ENCODE data around the gene DNAH3. TPM values are rescaled to one million over a fixed set of nuclear protein-coding genes. Genes with fewer than 3 reads are reported as not detected.

Gene DNAH3
- total RNA-seq, 1 experiment from 2014 or later: 0.24 TPM

GRCh38 chr16:21071741-21072140 lies 78.9 kb downstream of the DNAH3 start:
- no peak overlapping the region for H3K27ac ChIP-seq (ENCODE audit: insufficient read length, low read depth, low read length)
- no peak overlapping the region for H2BK20ac ChIP-seq (ENCODE audit: low read depth, low read length, poor library complexity, severe bottlenecking)
- DNase-seq: no peak
- no peak overlapping the region for H3K14ac ChIP-seq (ENCODE audit: insufficient read depth, low read length)
- no peaks in the 10 kb centered on the region for H3K79me1 ChIP-seq (ENCODE audit: insufficient read depth, low read depth, low read length, poor library complexity, severe bottlenecking)
- Mint-ChIP-seq H3K27me3 (ENCODE audit: low read depth) (no peaks in the 10 kb centered on the region), H3K4me3 (no peak overlapping the region), H3K4me1 (no peaks in the 10 kb centered on the region), H3K27ac (no peak overlapping the region), H3K36me3 (ENCODE audit: insufficient read depth in 1 of 3, low read depth in 3 of 3) (peaks cover 0 to 8% (median 0%) of the 10 kb centered on the region in 3 experiments; a peak in 1 of 7 replicates), H3K9me3 (peaks cover 3 to 6% of the 10 kb centered on the region in 2 experiments; a peak in 4 of 5 replicates)
- no peak overlapping the region for H2BK5ac ChIP-seq (ENCODE audit: insufficient read length, low read length)
- H4K20me1 ChIP-seq (ENCODE audit: control insufficient read depth, insufficient read depth, insufficient read length): no peaks in the 10 kb centered on the region
- no peaks in the 10 kb centered on the region for H3K23me2 ChIP-seq (ENCODE audit: insufficient read length, low read depth, low read length, poor library complexity, severe bottlenecking)
- no peak overlapping the region for H2BK15ac ChIP-seq (ENCODE audit: low read depth, low read length)
- H3K9ac ChIP-seq (ENCODE audit: extremely low read depth, insufficient read length, low read length): no peak overlapping the region
- H2AFZ ChIP-seq (ENCODE audit: low read length): no peak overlapping the region
- no peaks in the 10 kb centered on the region for H3K79me2 ChIP-seq (ENCODE audit: insufficient read depth, low read length)
- no peak overlapping the region for H4K91ac ChIP-seq (ENCODE audit: insufficient read length, low read depth, low read length)
- H3K23ac ChIP-seq (ENCODE audit: insufficient read length, low read depth, low read length): no peak overlapping the region
- H4K8ac ChIP-seq (replicated peaks; ENCODE audit: insufficient read length, low read depth, low read length): no peak overlapping the region
- no peak overlapping the region for H3K18ac ChIP-seq (ENCODE audit: insufficient read length, low read depth, low read length)
- H3K4me2 ChIP-seq (ENCODE audit: insufficient read depth, insufficient read length, low read length): no peak overlapping the region
- TF ChIP-seq CTCF (conservative IDR thresholded peaks at IDR 0.05): no peak
- H4K5ac ChIP-seq (ENCODE audit: insufficient read length, low read depth, low read length): no peak overlapping the region
- H3K4ac ChIP-seq (ENCODE audit: low read depth, low read length): no peak overlapping the region
- no CpG with 5 or more reads among the region's 4 CpGs for WGBS (ENCODE audit: extremely low coverage, insufficient read length, low lambda C conversion rate)
- H3T11ph ChIP-seq (ENCODE audit: low read length): no peak overlapping the region
- no peak overlapping the region for H2BK120ac ChIP-seq (ENCODE audit: low read depth, low read length, poor library complexity, severe bottlenecking)
- H3K27me3 ChIP-seq (ENCODE audit: insufficient read depth, low read length): no peaks in the 10 kb centered on the region
- H2AK5ac ChIP-seq (ENCODE audit: insufficient read length, low read length): no peak overlapping the region
- no peak overlapping the region for H3K56ac ChIP-seq (ENCODE audit: insufficient read length, low read depth, low read length)
- H3K4me1 ChIP-seq (ENCODE audit: insufficient read depth, low read length): no peaks in the 10 kb centered on the region
- no peaks in the 10 kb centered on the region for H3K9me3 ChIP-seq (ENCODE audit: control insufficient read depth, low read depth, low read length)
- no peak overlapping the region for H2BK12ac ChIP-seq (ENCODE audit: insufficient read length, low read depth, low read length)

All from H9 (cell line).